ENCODE data around the gene TASP1.
"Not testable (repeated sequence)": the region's sequence is repeated elsewhere in the genome, so short reads cannot be mapped to it uniquely, and the experiment has no call there.

GRCh38 chr20:13358936-13359335 is 279.8 kb downstream of the TASP1 start:
- not testable (repeated sequence) for TF ChIP-seq CTCF, POLR2AphosphoS5, POLR2A (IDR thresholded peaks at IDR 0.05)
